Ramos (cell line): Measurements from ENCODE around the gene MARCHF7.

Experiments used
- in situ Hi-C: fragments of 300-500 bp; cut with MboI; formaldehyde crosslinking; loops from one replicate; pipeline ENCODE4 v1.14.3; 2022; ENCODE audit warnings: low sequenced_read_pairs; ENCODE audit not compliant: unreplicated experiment

Gene MARCHF7

GRCh38 chr2:159759577-159759976 lies 47.3 kb downstream of the MARCHF7 start:
- in situ Hi-C loops: no loop called here

DNA sequence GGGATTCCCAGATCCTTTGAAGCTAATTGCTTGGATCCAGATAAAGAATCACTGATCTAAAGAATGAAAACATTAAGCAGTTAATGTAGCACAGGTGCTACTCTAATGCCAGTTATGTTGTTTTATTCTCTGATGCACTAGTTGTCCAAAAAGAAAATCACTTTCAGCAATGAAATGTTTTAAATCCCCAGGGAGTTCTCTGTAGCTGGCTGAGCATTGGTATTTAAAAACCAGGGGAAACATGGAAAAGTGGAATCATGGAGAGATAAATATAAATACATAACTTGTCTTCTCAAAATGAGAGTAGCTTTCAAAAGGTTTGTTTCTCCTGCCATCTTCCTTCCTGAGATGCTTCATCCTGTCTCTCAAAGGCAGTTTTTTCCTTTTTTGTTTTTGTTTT lies 48.0 kb downstream of the MARCHF7 start:
- in situ Hi-C loops: no loop called here

DNA sequence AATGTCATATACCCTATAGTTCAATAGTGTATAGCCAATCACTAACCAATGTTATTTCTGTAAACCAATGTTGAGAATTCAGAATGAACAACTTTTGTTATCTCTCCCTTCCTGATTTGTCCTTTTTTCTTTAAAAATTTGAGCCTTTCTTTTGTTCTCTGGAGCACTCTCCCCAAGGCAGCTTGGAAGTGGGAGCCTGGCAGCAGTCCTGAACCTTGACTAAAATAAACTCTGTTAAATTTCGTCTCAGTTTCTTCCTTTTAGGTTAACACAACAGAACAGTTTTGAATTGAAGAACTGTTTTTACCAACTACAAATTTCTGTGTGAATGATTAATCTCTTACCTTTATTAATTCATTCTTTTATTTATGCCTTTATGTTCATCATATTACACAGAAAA lies 49.8 kb downstream of the MARCHF7 start:
- in situ Hi-C loops: no loop called here
